ENCODE data around the gene OGDHL. TPM values are rescaled to one million over a fixed set of nuclear protein-coding genes. Genes with fewer than 3 reads are reported as not detected.
"Not testable (repeated sequence)": the region's sequence is repeated elsewhere in the genome, so short reads cannot be mapped to it uniquely, and the experiment has no call there.

Gene OGDHL
- polyA plus RNA-seq (ENCODE audit: insufficient read length) = 45.7 TPM
- long read RNA-seq, donor 1, partial matches to known transcripts = 33 of 37 reads
- long read RNA-seq, donor 1, other reads (novel, unspliced or antisense) = 0 of 37 reads
- long read RNA-seq, donor 2, transcript OGDHL-201 (23 exons, 3,704 nt) = major isoform, 5 of 5 reads
- long read RNA-seq, donor 2, partial matches to known transcripts = 0 of 5 reads
- long read RNA-seq, donor 2, other reads (novel, unspliced or antisense) = 0 of 5 reads
- long read RNA-seq, donor 3, transcript OGDHL-201 (23 exons, 3,704 nt) = major isoform, 8 of 33 reads
- long read RNA-seq, donor 3, partial matches to known transcripts = 25 of 33 reads
- long read RNA-seq, donor 3, other reads (novel, unspliced or antisense) = 0 of 33 reads
- long read RNA-seq, donor 4, partial matches to known transcripts = 7 of 8 reads
- long read RNA-seq, donor 4, other reads (novel, unspliced or antisense) = 0 of 8 reads
- long read RNA-seq, donor 5, transcript OGDHL-201 (23 exons, 3,704 nt) = major isoform, 5 of 5 reads
- long read RNA-seq, donor 5, partial matches to known transcripts = 0 of 5 reads
- long read RNA-seq, donor 5, other reads (novel, unspliced or antisense) = 0 of 5 reads
- long read RNA-seq, donor 6, partial matches to known transcripts = 14 of 18 reads
- long read RNA-seq, donor 6, other reads (novel, unspliced or antisense) = 0 of 18 reads
- long read RNA-seq, donor 7, partial matches to known transcripts = 0 of 5 reads
- long read RNA-seq, donor 7, other reads (novel, unspliced or antisense) = 0 of 5 reads
- long read RNA-seq, donor 8, transcript OGDHL-201 (23 exons, 3,704 nt) = major isoform, 5 of 7 reads
- long read RNA-seq, donor 8, partial matches to known transcripts = 0 of 7 reads
- long read RNA-seq, donor 8, other reads (novel, unspliced or antisense) = 0 of 7 reads

- DNase-seq = peak; percentile 77
Measured at GRCh38 chr10:49761789-49762565, at the start of gene OGDHL. TSS of gene OGDHL (minus strand) at chr10:49762323. CDS start at chr10:49758592, 3,731 bp downstream.

- no peak for DNase-seq
Measured at GRCh38 chr10:49803988-49804387, 41.9 kb upstream of the OGDHL start.

DNA sequence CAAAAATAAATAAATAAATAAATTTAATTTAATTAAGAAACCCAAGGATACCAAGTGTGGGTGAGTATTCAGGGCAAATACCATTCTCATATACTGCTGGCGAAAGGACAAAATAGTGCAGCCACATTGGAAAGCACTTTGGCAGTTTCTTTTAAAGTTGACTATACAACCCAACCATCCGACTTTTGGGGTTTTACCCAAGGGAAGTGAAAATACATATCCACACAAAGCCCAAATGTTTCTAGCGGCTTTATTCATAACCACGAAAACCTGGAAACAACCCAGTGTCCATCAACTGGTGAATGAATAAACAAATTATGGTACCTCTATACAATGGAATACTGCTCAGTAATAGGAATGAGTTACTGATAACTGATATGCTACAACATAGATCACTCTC, 36.2 kb upstream of the OGDHL start:
- DNase-seq = no peak

DNA sequence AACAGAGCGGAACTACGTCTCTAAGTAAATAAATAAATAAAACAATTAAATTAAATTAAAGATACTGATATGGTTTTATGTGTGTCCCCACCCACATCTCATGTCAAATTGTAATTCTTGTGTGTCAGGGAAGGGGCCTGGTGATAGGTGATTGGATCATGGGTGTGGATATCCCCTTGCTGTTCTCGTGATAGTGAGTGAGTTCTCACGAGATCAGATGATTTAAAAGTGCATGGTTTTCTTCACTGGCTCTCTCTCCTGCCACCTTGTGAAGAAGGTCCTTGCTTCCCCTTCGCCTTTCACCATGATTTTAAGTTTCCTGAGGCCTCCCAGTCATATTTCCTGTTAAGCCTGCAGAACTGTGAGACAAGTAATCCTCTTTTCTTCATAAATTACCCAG, 29.0 kb upstream of the OGDHL start:
- DNase-seq = no peak

GRCh38 chr10:49784681-49785080, 22.6 kb upstream of the OGDHL start:
- no peak for DNase-seq

DNA sequence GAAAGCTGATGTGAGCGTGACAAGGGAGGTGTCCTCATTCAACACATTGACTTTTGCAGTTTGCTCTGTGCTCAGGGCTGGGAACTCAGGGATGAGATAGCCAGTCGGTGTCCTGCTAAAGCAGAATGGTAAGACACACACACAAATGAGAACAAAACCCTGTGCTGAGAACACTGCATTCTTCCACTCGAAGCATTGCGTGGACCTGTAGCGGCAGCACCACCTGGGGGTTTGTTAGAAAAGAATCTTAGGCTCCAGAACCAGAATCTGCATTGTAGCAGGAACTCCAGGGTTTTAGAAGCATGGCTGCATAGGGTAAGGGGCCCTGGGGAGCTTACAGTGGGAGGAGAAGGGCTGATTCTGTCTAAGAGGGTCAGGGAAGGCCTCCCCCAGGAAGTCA, 21.5 kb upstream of the OGDHL start:
- no peak for DNase-seq

GRCh38 chr10:49781247-49781646, 19.1 kb upstream of the OGDHL start:
- no peak for DNase-seq

- DNase-seq = no peak
Measured at GRCh38 chr10:49778197-49778596, 16.1 kb upstream of the OGDHL start.

DNA sequence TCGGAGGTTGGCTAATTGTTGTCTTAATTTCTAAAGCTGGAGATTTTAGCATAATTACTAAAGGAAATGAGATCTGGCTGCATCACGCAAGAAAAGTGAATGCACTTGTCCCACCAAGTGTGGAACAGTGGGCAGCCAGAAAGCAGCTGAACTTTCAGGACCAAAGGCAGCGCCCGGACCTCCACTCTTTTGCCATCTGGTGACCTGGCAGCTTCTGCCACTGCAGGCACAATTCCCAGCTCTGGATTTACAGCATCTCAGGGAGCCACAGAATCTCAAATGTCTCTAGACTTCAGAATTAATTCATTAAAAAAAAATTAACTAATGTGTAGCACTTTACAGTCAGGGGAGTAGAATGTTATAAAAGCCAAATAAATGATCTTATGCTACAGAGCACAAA, 14.7 kb upstream of the OGDHL start:
- DNase-seq = no peak

- DNase-seq = no peak
Measured at GRCh38 chr10:49775014-49775413, 12.9 kb upstream of the OGDHL start.

DNA sequence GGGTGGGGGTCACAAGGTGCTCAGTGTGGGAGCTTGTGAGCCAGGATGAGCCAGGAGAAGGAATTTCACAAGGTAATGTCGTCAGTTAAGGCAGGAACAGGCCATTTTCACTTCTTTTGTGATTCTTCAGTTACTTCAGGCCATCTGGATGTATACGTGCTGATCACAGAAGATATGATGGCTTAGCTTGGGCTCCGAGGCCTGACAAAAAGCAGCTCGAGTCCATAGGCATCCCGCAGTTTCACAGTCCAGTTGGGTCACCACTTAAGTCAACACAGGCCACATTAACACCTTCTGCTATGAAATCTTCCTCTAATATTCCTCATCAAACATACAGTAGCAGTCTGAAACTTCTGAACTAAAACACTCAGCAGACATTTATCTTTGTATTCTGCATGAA, 10.8 kb upstream of the OGDHL start:
- DNase-seq = not testable (repeated sequence)

DNA sequence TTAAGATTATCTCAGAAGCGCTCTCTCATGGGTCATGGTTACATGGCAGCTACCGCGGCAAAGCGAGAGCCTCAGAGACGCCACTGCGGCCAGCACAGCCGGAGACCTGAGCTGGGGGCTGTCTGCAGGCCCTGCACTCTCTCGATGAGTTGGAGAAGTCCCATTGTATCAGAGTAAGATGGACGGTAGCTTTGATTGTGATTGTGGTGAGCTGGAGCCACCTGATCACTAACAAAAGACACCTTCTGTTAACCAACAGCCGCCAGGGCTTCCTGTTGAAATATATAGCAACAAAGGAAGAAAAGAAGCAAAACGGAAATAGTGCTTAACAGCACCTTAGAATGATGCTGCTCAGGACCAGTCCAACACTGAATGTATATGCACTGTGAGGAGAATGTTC, 8.9 kb upstream of the OGDHL start:
- not testable (repeated sequence) for DNase-seq

DNA sequence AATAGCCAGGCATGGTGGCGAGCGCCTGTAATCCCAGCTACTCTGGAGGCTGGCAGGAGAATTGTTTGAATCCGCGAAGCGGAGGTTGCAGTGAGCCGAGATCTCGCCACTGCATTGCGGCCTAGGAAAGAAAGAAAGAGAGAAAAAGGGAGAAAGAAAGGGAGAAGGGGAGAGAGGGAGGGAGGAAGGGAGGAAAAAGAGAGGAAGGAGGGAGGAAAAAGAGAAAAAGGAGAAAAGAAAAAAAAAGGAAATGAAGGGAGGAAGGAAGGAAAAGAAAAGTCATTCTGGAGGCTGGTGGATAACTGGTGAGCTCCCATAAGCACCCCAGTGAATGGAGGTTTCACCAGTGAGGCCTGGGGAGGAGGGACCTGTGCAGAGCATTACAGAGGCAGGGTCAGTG, 7.6 kb upstream of the OGDHL start:
- DNase-seq = no peak

- no peak for DNase-seq
Measured at GRCh38 chr10:49768731-49769130, 6.6 kb upstream of the OGDHL start.

GRCh38 chr10:49768329-49768728, 6.2 kb upstream of the OGDHL start:
- DNase-seq = no peak

- DNase-seq = no peak
Measured at GRCh38 chr10:49767752-49768151, 5.6 kb upstream of the OGDHL start.

DNA sequence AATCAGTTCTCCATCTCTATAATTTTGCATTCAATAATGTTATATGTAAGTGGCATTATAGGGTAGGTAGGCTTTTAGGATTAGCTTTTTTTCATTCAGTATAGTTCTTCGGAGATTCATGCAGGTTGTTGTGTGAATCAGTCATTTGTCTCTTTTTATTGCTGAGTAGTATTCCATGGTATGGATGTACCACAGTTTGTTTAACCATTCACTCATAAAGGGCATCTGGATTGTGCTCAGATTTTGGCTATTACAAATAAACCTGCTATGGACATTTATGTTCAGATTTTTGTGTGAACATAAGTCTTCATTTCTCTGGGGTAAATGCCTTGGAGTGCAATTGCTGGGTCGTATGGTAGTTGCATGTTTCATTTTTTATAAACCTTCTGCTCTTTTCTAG, 4.4 kb upstream of the OGDHL start:
- no peak for DNase-seq

DNA sequence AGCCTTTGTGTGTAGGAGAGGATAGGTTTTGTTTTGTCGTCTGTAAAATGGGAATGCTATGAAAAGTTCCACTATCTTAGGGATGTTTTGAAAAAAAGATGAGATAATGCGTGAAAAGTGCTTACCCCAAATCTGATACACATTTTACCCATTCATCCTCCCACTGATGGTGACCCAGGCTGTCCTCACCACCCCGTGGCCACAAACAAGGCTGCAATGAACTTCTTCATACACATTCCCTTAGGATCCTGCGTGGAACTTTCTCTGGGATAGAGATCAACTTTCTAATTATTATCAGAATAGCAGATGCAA, 399 bp upstream of the OGDHL start:
- DNase-seq = no peak

GRCh38 chr10:49761201-49761788, 828 bp downstream of the OGDHL start:
- DNase-seq = no peak

GRCh38 chr10:49760789-49761188, 1.3 kb downstream of the OGDHL start:
- DNase-seq = no peak

DNA sequence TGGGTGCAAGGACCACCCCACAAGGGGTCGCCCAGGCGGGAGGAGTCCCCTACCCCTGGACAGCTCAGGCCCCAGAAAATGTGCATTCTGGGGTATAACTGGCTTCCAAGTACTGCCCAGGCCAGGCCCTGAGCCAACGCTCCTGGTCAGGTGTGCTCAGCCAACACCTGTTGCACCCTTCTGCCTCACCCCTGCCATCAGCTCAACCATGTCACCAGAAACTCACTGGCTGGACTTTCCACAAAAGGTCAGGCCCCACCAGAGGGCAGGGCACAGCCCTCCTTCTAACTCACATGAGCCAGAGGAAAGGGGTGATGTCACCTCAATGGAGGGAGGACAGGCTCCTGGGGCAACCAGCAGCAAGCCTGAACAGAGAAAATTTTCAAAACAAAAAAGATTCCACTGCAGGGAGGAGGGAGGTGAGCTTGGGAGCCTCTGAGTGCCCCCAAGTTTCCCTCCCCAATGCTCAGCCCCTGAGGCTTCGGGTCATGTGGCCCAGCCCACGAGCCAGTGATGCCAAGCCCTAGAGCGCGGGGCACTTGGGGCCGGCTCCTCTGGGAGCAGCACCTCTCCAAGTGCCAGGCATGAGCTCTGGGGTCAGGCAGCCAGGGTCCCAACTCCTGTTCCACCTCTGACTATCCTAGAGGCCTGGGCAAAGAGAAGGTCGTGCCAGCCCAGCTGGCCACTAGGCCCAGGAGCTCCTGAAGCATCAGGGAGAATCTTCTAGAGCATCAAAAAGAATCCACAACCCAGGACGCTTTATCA, 2.2 kb downstream of the OGDHL start:
- DNase-seq = no peak

Measured in left kidney (tissue), 8 donors.